DOHH2 (cell line): ENCODE data around the gene CBX5.

Source experiments
- EZH2phosphoT487 ChIP-seq: fragments of 200-600 bp; sonication (generic); IDR thresholded peaks from 2 replicates; pipeline ENCODE4 v1.6.1; 2017; ENCODE audit warnings: borderline replicate concordance, mild to moderate bottlenecking, antibody characterized with exemption, low read length, moderate library complexity, mixed read lengths
- TF ChIP-seq, protein P1 (sequence below): fragments of 200-600 bp; sonication (generic); IDR thresholded peaks from one replicate; pipeline ENCODE4 v1.5.1; 2014; ENCODE audit warnings: antibody characterized with exemption, mild to moderate bottlenecking, low read depth, low read length; ENCODE audit not compliant: poor library complexity, severe bottlenecking

DNA sequence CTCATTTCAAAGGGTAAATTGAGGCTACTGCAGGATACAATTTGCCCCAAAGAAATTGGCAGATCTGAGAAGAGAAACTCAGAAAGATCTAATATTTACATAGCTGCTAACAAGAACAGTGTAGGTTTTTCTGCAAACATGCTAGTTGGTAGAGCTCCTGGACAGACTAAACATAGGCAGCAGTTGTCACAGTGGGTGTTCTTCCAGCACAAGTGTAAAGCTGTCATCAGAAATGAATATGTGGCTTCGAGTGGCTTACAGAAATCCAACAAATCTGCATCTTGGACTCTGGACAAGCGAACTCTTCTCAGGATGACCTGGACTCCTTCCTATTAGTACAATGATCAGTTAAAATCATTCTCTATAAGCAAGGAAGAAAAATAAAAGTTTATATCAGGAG lies 5.9 kb downstream of the CBX5 start:
- TF ChIP-seq, protein P1, sequence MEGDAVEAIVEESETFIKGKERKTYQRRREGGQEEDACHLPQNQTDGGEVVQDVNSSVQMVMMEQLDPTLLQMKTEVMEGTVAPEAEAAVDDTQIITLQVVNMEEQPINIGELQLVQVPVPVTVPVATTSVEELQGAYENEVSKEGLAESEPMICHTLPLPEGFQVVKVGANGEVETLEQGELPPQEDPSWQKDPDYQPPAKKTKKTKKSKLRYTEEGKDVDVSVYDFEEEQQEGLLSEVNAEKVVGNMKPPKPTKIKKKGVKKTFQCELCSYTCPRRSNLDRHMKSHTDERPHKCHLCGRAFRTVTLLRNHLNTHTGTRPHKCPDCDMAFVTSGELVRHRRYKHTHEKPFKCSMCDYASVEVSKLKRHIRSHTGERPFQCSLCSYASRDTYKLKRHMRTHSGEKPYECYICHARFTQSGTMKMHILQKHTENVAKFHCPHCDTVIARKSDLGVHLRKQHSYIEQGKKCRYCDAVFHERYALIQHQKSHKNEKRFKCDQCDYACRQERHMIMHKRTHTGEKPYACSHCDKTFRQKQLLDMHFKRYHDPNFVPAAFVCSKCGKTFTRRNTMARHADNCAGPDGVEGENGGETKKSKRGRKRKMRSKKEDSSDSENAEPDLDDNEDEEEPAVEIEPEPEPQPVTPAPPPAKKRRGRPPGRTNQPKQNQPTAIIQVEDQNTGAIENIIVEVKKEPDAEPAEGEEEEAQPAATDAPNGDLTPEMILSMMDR, result no peak
- no peak for TF ChIP-seq EZH2phosphoT487
